ENCODE data around the gene GKN2. TPM values are rescaled to one million over a fixed set of nuclear protein-coding genes. Genes with fewer than 3 reads are reported as not detected.

The GKN2 gene
- total RNA-seq, 1 experiment from 2014 or later = not detected

GRCh38 chr2:68915393-68915792, 37.3 kb downstream of the GKN2 start:
- no peak for ATAC-seq
- TF ChIP-seq REST (IDR thresholded peaks at IDR 0.05; ENCODE audit: insufficient read depth in 1 of 2, low read depth in 2 of 2, low read length in 1 of 2) = no peak
- no peak for TF ChIP-seq TCF7L2 (IDR thresholded peaks at IDR 0.05; ENCODE audit: low read depth, low read length)
- no peak for TF ChIP-seq SIN3A (IDR thresholded peaks at IDR 0.05; ENCODE audit: borderline replicate concordance, insufficient read depth, low read depth, low read length)
- no peak for TF ChIP-seq POLR2AphosphoS5 (IDR thresholded peaks at IDR 0.05; ENCODE audit: low read depth, low read length)
- no peak for TF ChIP-seq CTCF (IDR thresholded peaks at IDR 0.05)

GRCh38 chr2:68913359-68913758, 39.3 kb downstream of the GKN2 start:
- intact Hi-C loops (cut with micrococcal nuclease; ENCODE audit: unreplicated experiment) (loop anchor here (5.0 kb wide), 1 partner anchor 206 kb away; no protein-coding TSS in a partner anchor), in situ Hi-C loops (cut with HindIII; ENCODE audit: low pct_unique_long_range_greater_than_20kb, low sequenced_read_pairs) (no loop called here)
- POLR2A ChIA-PET = no interaction called here
- Histone ChIP-seq H3K4me1 (ENCODE audit: control insufficient read depth, insufficient read depth, low read length) (no peaks in the 10 kb centered on the region), H3K36me3 (ENCODE audit: control insufficient read depth, insufficient read depth, low read length) (no peaks in the 10 kb centered on the region), H3K27ac (ENCODE audit: low read length) (no peak overlapping the region), H3K27me3 (ENCODE audit: control insufficient read depth, insufficient read depth, low read length) (no peaks in the 10 kb centered on the region), H3K9me3 (ENCODE audit: control insufficient read depth, insufficient read depth, low read depth, low read length) (no peaks in the 10 kb centered on the region), H3K4me3 (ENCODE audit: low read depth in 2 of 2, low read length in 2 of 2) (no peak overlapping the region)
- CTCF ChIA-PET = no interaction called here
- BruUV-seq (replicated peaks) = no TSS peak
- TF ChIP-seq POLR2AphosphoS5 (IDR thresholded peaks at IDR 0.05; ENCODE audit: low read depth, low read length) = no peak
- no peak for TF ChIP-seq CTCF (IDR thresholded peaks at IDR 0.05)
- TF ChIP-seq REST (IDR thresholded peaks at IDR 0.05; ENCODE audit: insufficient read depth in 1 of 2, low read depth in 2 of 2, low read length in 1 of 2) = no peak
- TF ChIP-seq TCF7L2 (IDR thresholded peaks at IDR 0.05; ENCODE audit: low read depth, low read length) = no peak
- TF ChIP-seq SIN3A (IDR thresholded peaks at IDR 0.05; ENCODE audit: borderline replicate concordance, insufficient read depth, low read depth, low read length) = no peak
- no peak for DNase-seq (ENCODE audit: low read depth, low spot score)
- no peak for ATAC-seq

More at GRCh38 chr2:68915393-68915792, 37.3 kb downstream of the GKN2 start:
- POLR2A ChIA-PET = no interaction called here
- in situ Hi-C loops (cut with HindIII; ENCODE audit: low pct_unique_long_range_greater_than_20kb, low sequenced_read_pairs) = no loop called here
- no peaks in the 10 kb centered on the region for H3K9me3 ChIP-seq (ENCODE audit: control insufficient read depth, insufficient read depth, low read depth, low read length)
- no peaks in the 10 kb centered on the region for H3K36me3 ChIP-seq (ENCODE audit: control insufficient read depth, insufficient read depth, low read length)
- H3K27me3 ChIP-seq (ENCODE audit: control insufficient read depth, insufficient read depth, low read length) = no peaks in the 10 kb centered on the region
- no peak for DNase-seq (ENCODE audit: low read depth, low spot score)
- CTCF ChIA-PET = no interaction called here
- H3K4me3 ChIP-seq (ENCODE audit: low read depth in 2 of 2, low read length in 2 of 2) = no peak overlapping the region
- no peak overlapping the region for H3K27ac ChIP-seq (ENCODE audit: low read length)
- no TSS peak for BruUV-seq (replicated peaks)
- intact Hi-C loops (cut with micrococcal nuclease; ENCODE audit: unreplicated experiment) = no loop called here
- no peaks in the 10 kb centered on the region for H3K4me1 ChIP-seq (ENCODE audit: control insufficient read depth, insufficient read depth, low read length)
